HT1080 (cell line): Measurements from ENCODE around the gene SDK2. TPM values are rescaled to one million over a fixed set of nuclear protein-coding genes. Genes with fewer than 3 reads are reported as not detected.

Experiments
- DNase-seq: peaks from one replicate; pipeline ENCODE4 v3.0.0-alpha.2; 2015; ENCODE audit warnings: low read depth
- polyA plus RNA-seq, 2 experiments: library from polyadenylated mRNA; depleted of rRNA; stranded (reverse); fragments of >200 nt; gene quantifications; 2 replicates each; pipeline ENCODE4 v1.2.3, GENCODE V29; 2015
- total RNA-seq: library from RNA; depleted of rRNA; stranded (reverse); fragments of >200 nt; shearing (Covaris generic); gene quantifications from 2 replicates; pipeline ENCODE4 v1.2.3, GENCODE V29; 2014; rRNA removed

SDK2 gene, protein sequence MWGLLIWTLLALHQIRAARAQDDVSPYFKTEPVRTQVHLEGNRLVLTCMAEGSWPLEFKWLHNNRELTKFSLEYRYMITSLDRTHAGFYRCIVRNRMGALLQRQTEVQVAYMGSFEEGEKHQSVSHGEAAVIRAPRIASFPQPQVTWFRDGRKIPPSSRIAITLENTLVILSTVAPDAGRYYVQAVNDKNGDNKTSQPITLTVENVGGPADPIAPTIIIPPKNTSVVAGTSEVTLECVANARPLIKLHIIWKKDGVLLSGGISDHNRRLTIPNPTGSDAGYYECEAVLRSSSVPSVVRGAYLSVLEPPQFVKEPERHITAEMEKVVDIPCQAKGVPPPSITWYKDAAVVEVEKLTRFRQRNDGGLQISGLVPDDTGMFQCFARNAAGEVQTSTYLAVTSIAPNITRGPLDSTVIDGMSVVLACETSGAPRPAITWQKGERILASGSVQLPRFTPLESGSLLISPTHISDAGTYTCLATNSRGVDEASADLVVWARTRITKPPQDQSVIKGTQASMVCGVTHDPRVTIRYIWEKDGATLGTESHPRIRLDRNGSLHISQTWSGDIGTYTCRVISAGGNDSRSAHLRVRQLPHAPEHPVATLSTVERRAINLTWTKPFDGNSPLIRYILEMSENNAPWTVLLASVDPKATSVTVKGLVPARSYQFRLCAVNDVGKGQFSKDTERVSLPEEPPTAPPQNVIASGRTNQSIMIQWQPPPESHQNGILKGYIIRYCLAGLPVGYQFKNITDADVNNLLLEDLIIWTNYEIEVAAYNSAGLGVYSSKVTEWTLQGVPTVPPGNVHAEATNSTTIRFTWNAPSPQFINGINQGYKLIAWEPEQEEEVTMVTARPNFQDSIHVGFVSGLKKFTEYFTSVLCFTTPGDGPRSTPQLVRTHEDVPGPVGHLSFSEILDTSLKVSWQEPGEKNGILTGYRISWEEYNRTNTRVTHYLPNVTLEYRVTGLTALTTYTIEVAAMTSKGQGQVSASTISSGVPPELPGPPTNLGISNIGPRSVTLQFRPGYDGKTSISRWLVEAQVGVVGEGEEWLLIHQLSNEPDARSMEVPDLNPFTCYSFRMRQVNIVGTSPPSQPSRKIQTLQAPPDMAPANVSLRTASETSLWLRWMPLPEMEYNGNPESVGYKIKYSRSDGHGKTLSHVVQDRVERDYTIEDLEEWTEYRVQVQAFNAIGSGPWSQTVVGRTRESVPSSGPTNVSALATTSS (N-terminal part only)
- 0.20 and 0.39 TPM in 2 replicates for total RNA-seq
- polyA plus RNA-seq (2015; cell fraction: cytosol; rRNA removed): 0.09 and 0.10 TPM in 2 replicates
- polyA plus RNA-seq (2015; cell fraction: nucleus; rRNA removed): 0.02 and 0.15 TPM in 2 replicates

DNA sequence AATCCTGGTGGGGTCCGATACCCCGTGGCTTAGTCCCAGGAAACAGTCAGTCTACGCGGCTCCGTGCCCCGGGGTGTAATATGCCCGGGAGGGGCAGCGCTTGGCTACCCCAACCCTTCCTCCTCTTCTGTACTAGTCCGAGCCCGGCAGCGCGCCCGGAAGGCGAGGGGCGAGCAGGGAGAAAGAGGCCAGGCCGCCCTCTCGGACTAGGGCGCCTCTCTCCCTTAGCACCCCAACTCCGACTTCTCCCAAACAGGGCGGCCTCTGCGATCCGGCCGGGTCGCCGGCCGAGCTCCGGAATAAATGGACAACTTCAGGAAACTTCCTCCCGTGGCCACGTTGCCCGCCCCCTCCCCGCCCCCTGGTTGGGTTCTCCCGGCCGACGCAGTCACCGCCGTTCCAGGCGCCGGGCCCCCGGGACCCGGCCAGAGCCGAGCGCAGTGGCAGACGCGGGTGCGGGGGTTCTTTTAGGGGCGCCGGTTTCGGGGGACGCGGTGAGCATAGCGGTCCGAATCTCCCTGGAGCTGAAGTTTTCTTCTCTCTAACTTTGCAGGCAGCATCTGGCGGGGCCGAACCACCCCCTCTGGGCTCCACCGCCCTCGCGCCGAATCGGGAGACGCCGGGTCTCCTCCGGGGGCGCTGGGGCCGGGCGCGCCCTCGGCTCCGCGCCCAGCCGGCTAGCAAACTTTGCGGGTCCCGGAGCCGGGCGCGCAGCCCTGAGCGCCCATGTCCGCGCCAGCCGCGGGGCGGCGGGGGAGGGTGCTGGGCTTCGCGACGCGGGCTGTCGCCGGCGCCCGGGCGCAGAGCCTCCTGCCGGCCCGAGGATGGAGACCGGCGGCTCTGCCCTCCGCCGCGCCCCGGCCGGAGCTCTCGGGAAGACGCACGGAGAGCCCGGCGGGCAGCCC, at the start of gene SDK2:
Gene SDK2, minus strand, starts transcription at position 301 of the 905 bp plus-strand sequence. CDS start 357 bp downstream, outside the sequence.
- no peak for DNase-seq

- no peak for DNase-seq
Measured at GRCh38 chr17:73693071-73693470, 48.8 kb upstream of the SDK2 start.

DNA sequence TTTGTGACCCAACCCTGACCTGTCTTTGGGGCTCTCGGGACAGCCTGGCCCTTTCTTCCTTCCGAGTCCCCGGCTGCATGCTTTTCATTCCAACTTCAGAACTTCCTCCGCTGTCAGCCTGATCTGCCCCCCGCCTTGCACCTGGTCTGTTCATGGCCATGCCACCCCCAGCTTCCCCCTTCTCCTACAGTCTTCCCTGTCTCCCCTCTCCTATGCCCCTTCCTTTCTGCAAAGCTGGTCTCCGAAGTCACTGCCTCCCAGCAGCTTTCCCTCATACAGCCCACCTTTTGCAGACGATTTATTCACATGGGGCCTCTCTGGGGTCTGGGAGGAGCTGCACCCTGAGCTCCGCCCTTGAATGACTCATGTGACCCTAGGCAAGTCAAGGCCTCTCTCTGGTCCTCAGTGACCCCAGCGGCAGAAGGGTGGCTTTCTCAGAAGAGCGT, 47.1 kb upstream of the SDK2 start:
- DNase-seq: no peak

GRCh38 chr17:73690676-73691075, 46.4 kb upstream of the SDK2 start:
- DNase-seq: no peak

DNA sequence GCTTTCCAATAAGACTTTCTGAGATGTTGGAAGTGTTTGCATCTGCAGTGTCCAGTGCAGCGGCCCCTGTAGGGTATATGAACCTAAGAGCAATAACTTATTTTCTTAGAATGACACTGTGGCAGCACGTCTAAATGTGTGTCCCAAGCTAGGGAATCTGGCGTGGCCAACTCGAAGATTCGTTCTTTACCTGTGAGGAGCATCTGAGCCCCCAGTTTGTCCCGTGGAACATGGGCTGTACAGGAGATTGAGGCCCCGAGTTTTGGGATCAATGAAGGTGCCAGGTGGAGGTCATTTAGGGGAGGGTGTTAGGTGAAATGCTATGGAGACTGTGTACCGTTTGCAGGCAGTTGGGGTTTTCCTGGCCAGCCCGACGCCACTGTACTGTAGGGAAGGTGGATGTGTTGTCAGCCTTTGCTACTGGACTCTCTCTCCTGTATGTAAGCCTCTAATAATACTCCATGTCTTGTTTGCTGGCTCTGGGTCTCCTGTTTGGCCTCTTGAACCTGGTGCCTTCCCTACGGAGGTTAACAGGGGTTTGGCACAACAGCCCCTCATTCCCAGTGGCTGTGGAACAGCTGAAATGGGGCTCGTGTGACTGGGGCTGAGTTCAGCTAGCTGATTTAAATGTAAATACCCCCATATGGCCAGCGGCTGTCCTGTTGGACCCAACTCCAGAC, 45.5 kb upstream of the SDK2 start:
- no peak for DNase-seq

GRCh38 chr17:73686961-73687360, 42.7 kb upstream of the SDK2 start:
- DNase-seq: no peak

GRCh38 chr17:73686126-73686525, 41.9 kb upstream of the SDK2 start:
- no peak for DNase-seq

DNA sequence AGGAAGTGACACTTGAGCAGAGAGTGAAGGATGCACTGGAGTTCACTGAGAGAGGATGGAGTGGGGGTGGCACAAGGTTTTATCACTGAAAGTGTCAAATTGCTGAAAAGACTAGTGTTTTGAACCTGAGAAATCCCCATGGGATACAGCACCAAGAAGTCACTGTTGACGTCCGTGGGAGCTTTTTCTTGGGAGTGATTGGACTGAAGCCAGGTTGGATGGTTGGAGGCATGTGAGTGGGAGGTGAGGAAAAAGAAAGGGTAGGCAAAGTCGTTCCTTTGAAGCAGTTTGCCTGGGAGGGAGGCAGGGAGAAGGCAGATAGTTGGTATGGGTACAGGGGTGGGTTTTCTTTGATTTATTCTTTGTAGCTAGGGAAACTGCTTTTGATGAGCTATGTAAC, 39.9 kb upstream of the SDK2 start:
- no peak for DNase-seq

DNA sequence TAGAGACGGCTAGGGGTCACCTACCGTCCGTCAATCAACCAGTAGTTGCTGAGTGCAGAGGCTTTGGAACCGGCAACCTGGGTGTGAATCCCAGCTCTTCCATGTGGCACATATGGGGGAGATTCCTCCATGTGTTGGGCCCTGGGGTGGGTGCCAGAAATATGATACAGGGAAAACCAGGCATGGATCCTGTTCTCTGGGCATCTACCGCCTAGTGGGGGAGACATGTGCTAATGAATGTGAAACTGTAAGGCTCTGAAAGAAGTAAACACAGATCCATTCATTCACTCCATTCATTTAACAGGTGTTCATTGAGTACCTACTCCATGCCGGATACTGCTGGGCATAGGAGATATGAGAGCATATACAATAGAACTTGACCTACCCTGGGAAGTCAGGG, 39.5 kb upstream of the SDK2 start:
- DNase-seq: no peak

DNA sequence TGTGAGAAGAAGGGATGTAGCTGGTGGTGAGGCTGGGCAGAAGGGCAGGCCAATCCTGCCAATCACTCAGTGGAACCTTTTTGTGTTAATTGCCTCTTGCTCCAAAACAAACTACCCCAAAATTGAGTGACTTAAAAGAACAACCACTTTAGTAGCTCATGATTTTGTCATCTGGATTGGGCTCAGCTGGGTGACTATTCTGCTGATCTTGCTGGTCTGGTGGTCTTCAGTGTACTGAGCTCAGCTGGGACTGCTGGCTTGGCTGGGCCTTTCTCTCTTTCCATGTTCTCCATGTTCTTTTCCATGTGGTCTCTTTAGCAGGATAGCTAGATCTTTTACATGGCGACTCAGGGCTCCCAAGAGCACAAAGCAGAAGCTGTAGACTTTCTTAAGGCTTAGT, 37.7 kb upstream of the SDK2 start:
- DNase-seq: no peak

DNA sequence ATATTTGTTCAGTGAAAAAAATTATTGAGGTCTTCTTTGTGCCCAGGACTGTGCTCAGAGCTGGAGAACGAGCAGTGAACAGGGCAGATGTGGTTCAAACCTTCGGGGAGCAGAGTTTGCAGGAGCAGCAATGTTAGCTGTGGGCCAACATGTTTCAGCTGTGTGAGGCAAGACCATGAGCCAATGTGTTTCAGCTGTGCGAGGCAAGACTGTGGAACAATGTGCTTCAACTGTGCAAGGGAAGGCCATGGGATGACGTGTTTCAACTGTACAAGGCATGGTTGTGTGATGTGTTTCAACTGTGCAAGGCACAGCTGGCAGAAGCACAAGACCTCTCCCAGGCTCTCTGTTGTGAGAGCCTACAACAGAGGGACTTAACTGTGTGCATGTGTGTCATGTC, 35.2 kb upstream of the SDK2 start:
- DNase-seq: no peak

- no peak for DNase-seq
Measured at GRCh38 chr17:73678999-73679398, 34.8 kb upstream of the SDK2 start.

GRCh38 chr17:73669771-73670170, 25.5 kb upstream of the SDK2 start:
- no peak for DNase-seq

DNA sequence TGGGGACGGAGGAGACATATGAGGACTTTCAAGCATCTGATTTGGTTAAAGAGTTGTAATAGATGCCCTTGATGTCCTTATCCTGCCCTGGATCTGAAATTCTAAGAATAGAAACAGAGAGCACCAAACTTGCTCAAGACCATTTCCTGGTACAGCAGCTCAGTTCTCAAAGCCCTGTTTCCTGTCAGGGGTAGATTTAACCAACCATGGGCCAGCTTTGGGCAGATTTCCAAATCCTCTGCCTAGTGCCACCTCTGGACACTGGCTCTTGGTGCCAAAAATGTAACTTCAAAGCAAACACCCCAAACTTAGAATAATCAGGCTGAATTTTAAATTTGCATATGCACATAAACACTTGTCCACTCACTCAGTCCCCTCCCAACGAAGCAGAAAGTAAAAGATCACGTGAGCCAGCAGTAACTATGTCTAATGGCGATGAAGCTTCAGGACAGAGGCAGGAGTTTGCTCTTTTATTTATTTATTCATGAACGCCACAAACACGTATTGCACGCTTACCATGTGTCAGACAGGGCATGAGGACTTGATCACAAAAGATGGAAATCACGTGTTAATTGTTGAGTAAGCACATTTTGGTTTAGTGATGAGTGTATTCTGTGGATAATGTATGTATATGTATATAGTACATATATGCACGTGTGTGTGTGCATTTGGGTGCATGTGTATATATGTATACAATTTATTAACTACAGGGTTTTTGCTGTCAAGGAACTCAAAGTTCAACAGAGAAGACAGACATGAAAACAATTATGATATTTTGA, 23.1 kb upstream of the SDK2 start:
- DNase-seq: no peak

DNA sequence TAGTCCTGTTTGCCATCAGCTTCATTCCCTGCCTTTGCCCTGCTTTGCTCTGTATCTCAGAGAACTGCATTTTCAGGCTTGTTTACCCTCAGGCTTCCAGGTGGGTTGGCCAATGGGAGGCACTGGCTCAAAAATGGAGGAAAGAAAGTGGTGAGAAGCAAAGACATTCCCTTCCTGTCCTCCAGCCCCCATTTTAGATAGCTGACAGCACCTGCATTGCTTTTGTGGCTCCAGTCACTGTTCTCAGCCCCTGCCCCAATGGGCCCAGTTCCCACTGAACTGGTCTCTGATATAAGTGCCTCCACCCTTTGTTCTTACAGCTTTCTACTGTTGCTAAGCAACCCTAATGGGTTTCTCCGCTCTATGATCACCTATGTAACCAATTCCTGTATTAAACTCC, 19.4 kb upstream of the SDK2 start:
- no peak for DNase-seq

DNA sequence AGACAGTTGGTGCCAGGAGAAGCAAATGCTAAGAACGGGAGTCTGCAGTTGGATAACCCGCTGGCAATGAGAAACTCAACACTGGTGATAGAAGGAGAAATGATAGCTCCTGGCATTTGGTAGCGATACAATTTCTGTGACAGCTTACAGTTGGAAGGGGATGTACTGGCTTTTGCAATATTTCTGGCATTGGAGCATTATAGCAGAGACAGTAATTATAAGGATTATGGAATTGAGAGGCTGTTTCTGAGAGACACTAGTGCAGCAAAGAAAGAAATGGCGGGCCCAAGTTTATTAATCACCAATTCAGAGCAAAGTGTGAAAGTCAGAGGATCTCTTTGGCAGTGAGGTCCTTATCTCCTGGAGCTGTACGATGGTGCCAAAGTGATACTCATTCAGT, 16.1 kb upstream of the SDK2 start:
- no peak for DNase-seq

DNA sequence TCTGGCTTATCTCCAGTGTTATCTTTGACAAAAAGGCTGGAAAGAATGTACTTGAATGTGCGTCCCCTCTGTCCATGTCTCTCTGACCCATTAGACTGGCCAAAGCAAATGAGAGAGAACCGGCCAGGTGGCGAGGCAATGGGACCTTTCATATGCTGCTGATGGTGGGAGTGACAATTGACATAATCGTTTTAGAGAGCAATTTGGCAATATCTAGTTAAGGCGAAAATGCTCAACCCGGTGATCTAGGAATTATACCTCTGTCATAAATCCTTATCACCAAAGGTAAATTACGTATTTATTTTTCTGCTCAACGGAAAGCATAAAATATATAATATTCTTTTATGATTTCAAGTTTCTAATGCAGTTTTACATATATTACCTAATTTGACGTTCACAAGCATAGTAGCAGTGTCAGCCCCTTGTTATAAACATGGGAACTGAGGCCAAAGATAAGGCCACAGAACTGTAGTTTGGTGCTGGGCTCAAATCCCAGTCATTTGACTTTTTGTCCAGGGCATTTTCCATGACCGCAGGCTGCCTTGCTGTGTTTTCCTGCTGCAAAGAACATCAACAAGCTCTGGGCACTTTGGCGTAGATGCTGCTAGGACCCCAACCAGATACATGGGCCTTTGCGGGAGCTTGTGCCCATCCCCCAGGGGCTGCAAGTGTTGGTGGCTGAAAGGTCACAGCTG, 14.7 kb upstream of the SDK2 start:
- DNase-seq: no peak

DNA sequence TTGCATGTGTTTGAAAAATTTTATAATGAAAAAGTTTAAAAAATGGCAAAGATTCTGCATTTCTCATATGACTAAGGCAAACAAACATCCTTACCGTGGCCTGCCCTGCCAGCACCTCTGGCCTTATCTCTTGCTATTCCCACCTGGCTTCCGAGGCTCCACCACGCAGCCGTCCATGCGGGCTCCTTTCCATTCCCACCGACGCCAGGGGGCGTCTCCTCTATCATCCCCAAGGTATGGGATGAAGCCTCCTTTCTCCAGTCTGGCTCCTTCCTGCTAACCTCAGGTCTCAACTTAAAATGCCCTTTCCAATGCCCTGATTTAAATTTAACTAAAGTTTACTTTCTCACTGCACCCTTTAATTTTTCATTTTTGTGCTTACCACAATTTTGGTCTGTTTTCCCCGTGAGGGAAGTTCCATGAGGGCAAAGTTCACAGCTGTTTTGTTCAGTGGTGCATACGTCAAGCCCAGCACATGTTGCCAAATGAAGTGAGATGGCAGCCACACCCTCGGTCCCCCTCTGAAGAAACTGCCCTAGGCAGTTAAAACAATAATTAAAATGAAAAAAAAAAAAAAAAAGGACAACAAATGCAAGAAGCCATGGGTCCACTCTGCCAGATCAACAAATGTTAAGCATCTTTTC, 13.3 kb upstream of the SDK2 start:
- peak; percentile 47 for DNase-seq
